Type B pancreatic cell (in vitro differentiated cells): Measurements from ENCODE around the gene ADGRL2. TPM values are rescaled to one million over a fixed set of nuclear protein-coding genes. Genes with fewer than 3 reads are reported as not detected.

Source experiments
- DNase-seq: peaks from one replicate; pipeline ENCODE4 v3.0.0; 2021; ENCODE audit warnings: mixed read lengths; ENCODE audit not compliant: unreplicated experiment; ENCODE audit errors: extremely low spot score
- H3K27ac Mint-ChIP-seq: 2 replicates; pipeline ENCODE4 v1.8.0; 2021; ENCODE audit warnings: mild to moderate bottlenecking, mixed read lengths
- H3K27me3 Mint-ChIP-seq: 2 replicates; pipeline ENCODE4 v1.8.0; 2021; ENCODE audit warnings: mixed read lengths
- H3K36me3 Mint-ChIP-seq: 2 replicates; pipeline ENCODE4 v1.8.0; 2021; ENCODE audit warnings: mixed read lengths
- H3K4me1 Mint-ChIP-seq: one replicate; pipeline ENCODE4 v1.8.0; 2021; ENCODE audit warnings: mixed read lengths; ENCODE audit not compliant: unreplicated experiment
- H3K4me3 Mint-ChIP-seq: 2 replicates; pipeline ENCODE4 v1.8.0; 2021; ENCODE audit warnings: mild to moderate bottlenecking, mixed read lengths
- H3K9me3 Mint-ChIP-seq: 2 replicates; pipeline ENCODE4 v1.8.0; 2021; ENCODE audit warnings: mixed read lengths
- total RNA-seq: library from RNA; stranded (reverse); gene quantifications from 2 replicates; pipeline ENCODE4 v1.2.1, GENCODE V29; 2021; ENCODE audit warnings: low replicate concordance
- TF ChIP-seq, protein P1 (sequence below): fragments of 200-600 bp; sonication (generic); conservative IDR thresholded peaks from 2 replicates; pipeline ENCODE4 v1.5.0; 2021; ENCODE audit warnings: antibody characterized with exemption, mild to moderate bottlenecking

The ADGRL2 gene
- total RNA-seq, 1 donor from 2014 or later, result 103 TPM

- no peak for DNase-seq
- H3K27ac Mint-ChIP-seq, result no peak overlapping the region
- H3K4me1 Mint-ChIP-seq, result peaks cover 32% of the 10 kb centered on the region
- H3K9me3 Mint-ChIP-seq, result no peaks in the 10 kb centered on the region
- no peak overlapping the region for H3K4me3 Mint-ChIP-seq
- no peaks in the 10 kb centered on the region for H3K27me3 Mint-ChIP-seq
- H3K36me3 Mint-ChIP-seq, result peaks cover 22% of the 10 kb centered on the region
- TF ChIP-seq, protein P1, sequence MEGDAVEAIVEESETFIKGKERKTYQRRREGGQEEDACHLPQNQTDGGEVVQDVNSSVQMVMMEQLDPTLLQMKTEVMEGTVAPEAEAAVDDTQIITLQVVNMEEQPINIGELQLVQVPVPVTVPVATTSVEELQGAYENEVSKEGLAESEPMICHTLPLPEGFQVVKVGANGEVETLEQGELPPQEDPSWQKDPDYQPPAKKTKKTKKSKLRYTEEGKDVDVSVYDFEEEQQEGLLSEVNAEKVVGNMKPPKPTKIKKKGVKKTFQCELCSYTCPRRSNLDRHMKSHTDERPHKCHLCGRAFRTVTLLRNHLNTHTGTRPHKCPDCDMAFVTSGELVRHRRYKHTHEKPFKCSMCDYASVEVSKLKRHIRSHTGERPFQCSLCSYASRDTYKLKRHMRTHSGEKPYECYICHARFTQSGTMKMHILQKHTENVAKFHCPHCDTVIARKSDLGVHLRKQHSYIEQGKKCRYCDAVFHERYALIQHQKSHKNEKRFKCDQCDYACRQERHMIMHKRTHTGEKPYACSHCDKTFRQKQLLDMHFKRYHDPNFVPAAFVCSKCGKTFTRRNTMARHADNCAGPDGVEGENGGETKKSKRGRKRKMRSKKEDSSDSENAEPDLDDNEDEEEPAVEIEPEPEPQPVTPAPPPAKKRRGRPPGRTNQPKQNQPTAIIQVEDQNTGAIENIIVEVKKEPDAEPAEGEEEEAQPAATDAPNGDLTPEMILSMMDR, result no peak
Measured at GRCh38 chr1:81848880-81849682, 48.3 kb downstream of the ADGRL2 start.

DNA sequence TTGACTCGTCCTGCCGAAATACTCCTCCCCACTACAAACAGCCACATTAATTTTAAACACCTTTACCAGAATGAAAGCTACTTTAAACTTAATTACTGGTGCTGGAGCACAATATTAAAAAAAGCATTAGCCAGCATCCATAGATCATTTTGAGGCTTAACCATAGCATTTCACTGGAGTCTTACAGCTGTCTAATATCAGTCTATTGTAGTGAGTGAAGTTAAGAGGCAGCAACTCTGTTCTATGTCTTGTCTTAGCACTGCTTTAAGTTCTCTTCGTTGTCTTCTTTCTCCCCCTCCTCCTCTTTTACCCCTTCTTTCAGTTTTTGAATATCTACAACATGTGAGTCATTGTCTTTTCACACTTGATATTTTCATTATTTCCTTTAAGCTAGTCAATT, 49.3 kb downstream of the ADGRL2 start:
- no peak overlapping the region for H3K27ac Mint-ChIP-seq
- TF ChIP-seq, protein P1, result no peak
- H3K27me3 Mint-ChIP-seq, result no peaks in the 10 kb centered on the region
- no peaks in the 10 kb centered on the region for H3K9me3 Mint-ChIP-seq
- H3K4me3 Mint-ChIP-seq, result no peak overlapping the region
- H3K36me3 Mint-ChIP-seq, result peaks cover 21% of the 10 kb centered on the region
- peaks cover 37% of the 10 kb centered on the region for H3K4me1 Mint-ChIP-seq
- DNase-seq, result no peak

DNA sequence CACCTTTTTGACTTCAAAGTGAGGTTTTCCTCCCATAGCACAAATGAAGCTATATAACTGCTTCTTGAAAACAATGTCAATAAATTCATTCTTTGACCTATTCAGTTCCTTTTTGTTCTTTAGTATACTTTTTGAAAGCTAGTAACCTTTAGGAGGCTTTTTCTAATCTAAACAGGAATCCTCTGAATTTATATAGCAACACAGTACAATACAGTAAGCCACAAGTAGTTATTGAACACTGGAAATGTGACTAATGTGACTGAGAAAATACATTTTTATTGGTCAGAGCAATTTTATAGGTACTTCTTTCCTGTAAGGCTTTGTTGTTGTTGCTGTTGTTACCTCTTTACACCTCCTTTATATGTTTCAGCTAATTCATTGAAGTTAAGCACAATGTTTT, 49.8 kb downstream of the ADGRL2 start:
- no peak overlapping the region for H3K4me3 Mint-ChIP-seq
- TF ChIP-seq, protein P1, result no peak
- no peak for DNase-seq
- no peaks in the 10 kb centered on the region for H3K9me3 Mint-ChIP-seq
- H3K27ac Mint-ChIP-seq, result no peak overlapping the region
- peaks cover 37% of the 10 kb centered on the region for H3K4me1 Mint-ChIP-seq
- peaks cover 21% of the 10 kb centered on the region for H3K36me3 Mint-ChIP-seq
- H3K27me3 Mint-ChIP-seq, result no peaks in the 10 kb centered on the region

DNA sequence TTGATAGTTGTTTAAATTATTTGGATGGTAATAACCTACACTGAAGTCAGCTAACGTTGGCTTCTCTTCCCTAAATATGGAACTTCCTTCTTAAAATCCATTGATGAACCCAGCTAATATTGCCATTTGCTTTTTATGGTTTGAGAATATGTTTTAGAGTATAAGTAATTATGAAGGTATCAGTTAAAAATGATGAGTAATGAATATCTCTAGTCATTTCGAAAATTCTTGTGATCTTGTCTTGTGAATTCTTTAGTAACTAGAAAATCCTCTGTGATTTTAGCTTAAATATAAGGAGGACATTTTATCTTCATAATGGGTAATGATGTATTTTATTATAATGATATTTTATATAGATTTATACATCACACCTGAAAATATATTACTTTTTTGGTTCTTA, 50.5 kb downstream of the ADGRL2 start:
- H3K27me3 Mint-ChIP-seq, result no peaks in the 10 kb centered on the region
- peaks cover 37% of the 10 kb centered on the region for H3K4me1 Mint-ChIP-seq
- peaks cover 21% of the 10 kb centered on the region for H3K36me3 Mint-ChIP-seq
- no peaks in the 10 kb centered on the region for H3K9me3 Mint-ChIP-seq
- TF ChIP-seq, protein P1, result no peak
- no peak overlapping the region for H3K4me3 Mint-ChIP-seq
- no peak for DNase-seq
- no peak overlapping the region for H3K27ac Mint-ChIP-seq

- peaks cover 24% of the 10 kb centered on the region for H3K4me1 Mint-ChIP-seq
- no peak overlapping the region for H3K27ac Mint-ChIP-seq
- no peaks in the 10 kb centered on the region for H3K9me3 Mint-ChIP-seq
- H3K36me3 Mint-ChIP-seq, result peaks cover 8% of the 10 kb centered on the region
- TF ChIP-seq, protein P1, result no peak
- no peak overlapping the region for H3K4me3 Mint-ChIP-seq
- no peak for DNase-seq
- no peaks in the 10 kb centered on the region for H3K27me3 Mint-ChIP-seq
Measured at GRCh38 chr1:81852961-81853360, 52.2 kb downstream of the ADGRL2 start.
